ENCODE results near the gene DLX6. TPM values are rescaled to one million over a fixed set of nuclear protein-coding genes. Genes with fewer than 3 reads are reported as not detected.

Gene DLX6
- total and polyA plus RNA-seq, 2 of the 8 experiments (the other 6 are each of a cell fraction or from before 2014, with no cell fraction given), result not detected

- H3K18ac ChIP-seq (ENCODE audit: extremely low read depth, low read length), result no peak overlapping the region
- DNase-seq (ENCODE audit: low read depth in 1 of 2, low spot score in 2 of 2) (no peak), FAIRE-seq (no peak)
- no peak overlapping the region for H3K4ac ChIP-seq (replicated peaks; ENCODE audit: insufficient read length, low read depth, low read length)
- no peak overlapping the region for H3K14ac ChIP-seq (ENCODE audit: insufficient read length)
- H2BK15ac ChIP-seq (ENCODE audit: low read length), result no peak overlapping the region
- H3K9ac ChIP-seq (replicated peaks in 1 of 4; ENCODE audit: extremely low read depth in 1 of 4, low read depth in 3 of 4, low read length in 3 of 4), result no peak overlapping the region
- no peak overlapping the region for H3K27ac ChIP-seq (ENCODE audit: low read depth, low read length)
- peaks cover 0 to 5% (median 0%) of the 10 kb centered on the region in 4 experiments; a peak in 1 of 8 replicates for H3K36me3 ChIP-seq (ENCODE audit: control insufficient read depth in 2 of 4, insufficient read depth in 4 of 4, low read length in 3 of 4)
- peaks cover 7 to 17% of the 10 kb centered on the region in 2 experiments for H4K20me1 ChIP-seq (replicated peaks in 1 of 2; ENCODE audit: control insufficient read depth in 1 of 2, insufficient read depth in 2 of 2, low read length in 2 of 2)
- H3K9me3 ChIP-seq (ENCODE audit: insufficient read depth in 2 of 2, low read depth in 1 of 2, low read length in 1 of 2), result peaks cover 0 to 5% of the 10 kb centered on the region in 2 experiments; a peak in 1 of 4 replicates
- no peak overlapping the region for H2BK5ac ChIP-seq (ENCODE audit: low read depth, low read length)
- peaks cover 2% of the 10 kb centered on the region; the same call in 1 of the 2 replicates for H3K23me2 ChIP-seq (ENCODE audit: low read depth, low read length)
- no peak overlapping the region for H4K5ac ChIP-seq (ENCODE audit: insufficient read length, low read depth, low read length)
- H3K56ac ChIP-seq (replicated peaks; ENCODE audit: insufficient read length, low read depth, low read length), result no peak overlapping the region
- H3K4me1 ChIP-seq (replicated peaks in 1 of 4; ENCODE audit: control insufficient read depth in 3 of 4, insufficient read depth in 4 of 4, low read length in 3 of 4), result peaks cover 13 to 39% (median 19%) of the 10 kb centered on the region in 4 experiments
- no peaks in the 10 kb centered on the region for H3K79me1 ChIP-seq (ENCODE audit: low read depth, low read length)
- peaks cover 67 to 99% (median 87%) of the 10 kb centered on the region in 4 experiments for H3K27me3 ChIP-seq (replicated peaks in 1 of 4; ENCODE audit: control insufficient read depth in 3 of 4, extremely low read depth in 1 of 4, insufficient read depth in 3 of 4, low read length in 3 of 4)
- peak overlapping the region in 1 of 4 experiments; percentile 53; a peak in 2 of 8 replicates for H3K4me3 ChIP-seq (ENCODE audit: extremely low read depth in 1 of 4, insufficient read depth in 2 of 4, low read depth in 3 of 4, low read length in 4 of 4)
- no peak overlapping the region for H4K8ac ChIP-seq (ENCODE audit: extremely low read depth, insufficient read depth, low read length)
- peak overlapping the region; percentile 73 to 90; a peak in 3 of 4 replicates for H3K4me2 ChIP-seq (ENCODE audit: insufficient read depth in 1 of 2, low read depth in 2 of 2, low read length in 2 of 2)
- ChIA-PET POLR2A (ENCODE audit: partially characterized antibody) (interaction anchor here (0.6 to 2.3 kb wide), 7 partner anchors 11 to 880 kb away, joined by 3 to 16 read pairs (median 4); partner anchors contain the start of gene DLX6), CTCF (ENCODE audit: partially characterized antibody) (interaction anchor here (0.6 to 12.6 kb wide), 9 partner anchors 9 to 576 kb away, joined by 3 to 150 read pairs (median 7); partner anchors contain the start of gene DLX6)
- TF ChIP-seq SIX5 (IDR thresholded peaks at IDR 0.05; ENCODE audit: low read depth, low read length) (no peak), CBX8 (IDR thresholded peaks at IDR 0.05; ENCODE audit: borderline replicate concordance, low read depth, low read length) (peak; percentile 71; the same call in 1 of the 2 replicates), TCF12 (IDR thresholded peaks at IDR 0.05; ENCODE audit: low read depth, low read length) (0 out of 2 replicates have a peak, but pooled peaks have one; percentile 10)
- H2BK12ac ChIP-seq (ENCODE audit: low read depth, low read length), result no peak overlapping the region
- no peak overlapping the region for H3K23ac ChIP-seq (ENCODE audit: insufficient read length)
- no peak overlapping the region for H2AK5ac ChIP-seq (ENCODE audit: low read depth, low read length)
- H2BK20ac ChIP-seq (ENCODE audit: low read length), result no peak overlapping the region
- H3K79me2 ChIP-seq (ENCODE audit: control insufficient read depth in 1 of 2, insufficient read depth in 2 of 2, low read length in 2 of 2), result no peaks in the 10 kb centered on the region
- WGBS, 2 experiments (ENCODE audit: extremely low coverage in 1 of 2, insufficient coverage in 1 of 2, insufficient read length in 1 of 2, insufficient replicate concordance in 2 of 2, low coverage in 1 of 2, low lambda C conversion rate in 2 of 2, missing lambda C conversion rate in 1 of 2), result 3% methylated on average over 13 of the region's 13 CpGs; no CpG with 5 or more reads in 1 of the 2 experiments
- H2AFZ ChIP-seq (ENCODE audit: low read length), result no peak overlapping the region
- no peak overlapping the region for H2BK120ac ChIP-seq (replicated peaks; ENCODE audit: low read depth, low read length)
- no peak overlapping the region for H4K91ac ChIP-seq (replicated peaks; ENCODE audit: insufficient read length, low read length)
Measured at GRCh38 chr7:96991546-96992191, 13.7 kb upstream of the DLX6 start.
